Thyroid gland (tissue), 4 donors: Measurements from ENCODE around the gene TP53I13.

Source experiments
- POLR2A ChIP-seq, 2 donors: fragments of 450-650 bp; IDR thresholded peaks; one replicate each; pipeline ENCODE4 v1.6.1; 2017; ENCODE audit warnings: antibody characterized with exemption in 2 of 2, mild to moderate bottlenecking in 2 of 2, moderate library complexity in 1 of 2
- TF ChIP-seq, protein P1 (sequence below), 6 experiments: fragments of 200-600 bp in 3 of 6; fragments of 450-650 bp in 3 of 6; sonication (generic) in 3 of 6; IDR thresholded peaks; one replicate each; pipeline ENCODE4 v1.5.1; 2016 to 2019; ENCODE audit warnings: antibody characterized with exemption in 6 of 6, mild to moderate bottlenecking in 2 of 6, inconsistent platforms in 1 of 6, moderate library complexity in 1 of 6

- TF ChIP-seq, protein P1, sequence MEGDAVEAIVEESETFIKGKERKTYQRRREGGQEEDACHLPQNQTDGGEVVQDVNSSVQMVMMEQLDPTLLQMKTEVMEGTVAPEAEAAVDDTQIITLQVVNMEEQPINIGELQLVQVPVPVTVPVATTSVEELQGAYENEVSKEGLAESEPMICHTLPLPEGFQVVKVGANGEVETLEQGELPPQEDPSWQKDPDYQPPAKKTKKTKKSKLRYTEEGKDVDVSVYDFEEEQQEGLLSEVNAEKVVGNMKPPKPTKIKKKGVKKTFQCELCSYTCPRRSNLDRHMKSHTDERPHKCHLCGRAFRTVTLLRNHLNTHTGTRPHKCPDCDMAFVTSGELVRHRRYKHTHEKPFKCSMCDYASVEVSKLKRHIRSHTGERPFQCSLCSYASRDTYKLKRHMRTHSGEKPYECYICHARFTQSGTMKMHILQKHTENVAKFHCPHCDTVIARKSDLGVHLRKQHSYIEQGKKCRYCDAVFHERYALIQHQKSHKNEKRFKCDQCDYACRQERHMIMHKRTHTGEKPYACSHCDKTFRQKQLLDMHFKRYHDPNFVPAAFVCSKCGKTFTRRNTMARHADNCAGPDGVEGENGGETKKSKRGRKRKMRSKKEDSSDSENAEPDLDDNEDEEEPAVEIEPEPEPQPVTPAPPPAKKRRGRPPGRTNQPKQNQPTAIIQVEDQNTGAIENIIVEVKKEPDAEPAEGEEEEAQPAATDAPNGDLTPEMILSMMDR (IDR thresholded peaks at IDR 0.05), result no peak
- TF ChIP-seq POLR2A (IDR thresholded peaks at IDR 0.05), result no peak
These were observed 4.7 kb upstream of the TP53I13 start for GRCh38 chr17:29563816-29564215.
